ENCODE measurements around the gene LZIC. TPM values are rescaled to one million over a fixed set of nuclear protein-coding genes. Genes with fewer than 3 reads are reported as not detected.

LZIC gene
- total RNA-seq (2022; extraction: Qiagen RNA extraction), result 18.3 to 29.0 TPM (median 20.0 TPM) in 5 replicates

DNA sequence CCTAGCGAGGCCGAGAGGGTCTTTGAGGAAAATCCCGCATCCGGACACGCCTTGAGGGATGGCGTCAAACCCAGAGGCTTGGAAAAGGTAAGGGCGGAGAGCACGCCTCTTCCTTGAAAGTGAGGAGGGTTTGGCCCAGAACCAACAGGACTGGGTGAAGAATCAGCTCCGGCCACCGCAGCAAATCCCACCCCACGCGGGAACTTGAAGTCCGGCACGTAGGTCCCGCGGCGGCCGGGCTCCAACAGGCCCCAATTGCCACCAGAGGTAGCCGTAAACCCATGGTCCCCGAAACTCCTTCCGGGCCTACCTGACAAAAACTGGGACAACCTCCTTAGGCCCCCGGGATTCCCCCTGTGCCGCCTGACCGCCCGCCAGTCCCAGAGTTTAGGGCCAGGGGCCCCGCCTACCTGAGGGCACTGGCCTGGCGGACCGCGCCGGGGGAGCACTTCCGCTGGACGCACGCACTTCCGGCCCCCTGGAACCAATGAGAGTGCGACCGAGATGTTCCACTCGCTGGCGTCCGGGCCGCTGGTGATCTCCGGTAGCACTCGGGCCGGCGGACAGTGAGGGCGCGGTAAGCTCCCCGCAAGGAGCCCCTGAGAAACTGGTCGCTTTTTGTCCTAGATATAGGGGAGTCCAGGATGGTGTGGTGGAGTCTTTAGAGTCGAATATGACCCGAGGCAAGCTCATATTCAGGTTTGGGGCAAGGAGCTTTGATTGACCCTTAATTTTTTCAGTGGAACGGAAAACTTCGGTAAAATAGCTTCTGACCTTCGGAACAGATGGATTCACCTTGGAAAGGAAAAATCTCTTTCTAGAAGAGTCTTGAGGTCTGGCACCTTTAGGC is at the start of gene LZIC, which contains the start of gene NMNAT1:
Gene LZIC (minus strand): TSS at position 453 of the 850 bp plus-strand sequence. CDS start 6,772 bp downstream, outside the sequence.
Gene NMNAT1 (plus strand): TSS at position 537 of the 850 bp plus-strand sequence. CDS start 28,599 bp downstream, outside the sequence.

DNA sequence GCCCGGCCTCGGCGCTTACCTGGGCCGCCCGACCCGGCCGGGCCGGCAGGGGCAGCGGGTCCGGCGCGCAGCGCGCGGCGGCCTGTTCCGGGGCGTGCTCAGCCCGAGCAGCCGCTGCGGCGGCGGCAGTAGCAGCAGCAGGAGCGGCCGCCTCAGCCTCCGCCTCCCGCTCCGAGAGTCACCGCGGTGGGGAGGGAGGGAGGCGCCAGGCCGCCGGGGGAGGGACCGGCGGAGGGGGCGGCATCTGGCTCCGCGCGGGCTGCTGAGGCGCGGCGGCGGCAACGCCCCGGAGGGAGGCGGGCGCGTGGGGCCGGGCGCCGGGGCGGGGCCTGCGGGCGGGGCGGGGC is 33.1 kb downstream of the LZIC start, which contains the start of gene CTNNBIP1:
Gene CTNNBIP1 (minus strand): TSS at position 194 of the 347 bp plus-strand sequence. CDS start 38,205 bp downstream, outside the sequence.

Other genes starting within 250 kb of the LZIC start
- 60.1 to 70.0 TPM (median 64.2 TPM) in 5 replicates for gene CLSTN1, start 119.4 kb downstream of the LZIC start, total RNA-seq (2022; extraction: Qiagen RNA extraction)
- 7.1 to 10.1 TPM (median 9.0 TPM) in 5 replicates for gene CTNNBIP1, start 33.1 kb downstream of the LZIC start, total RNA-seq (2022; extraction: Qiagen RNA extraction)
- 2.3 to 3.0 TPM (median 2.9 TPM) in 5 replicates for gene NMNAT1, start 84 bp upstream of the LZIC start, total RNA-seq (2022; extraction: Qiagen RNA extraction)
- 5.2 to 6.5 TPM (median 6.0 TPM) in 5 replicates for gene RBP7, start 53.8 kb upstream of the LZIC start, total RNA-seq (2022; extraction: Qiagen RNA extraction)
- gene UBE4B, start 89.6 kb upstream of the LZIC start, total RNA-seq (2022; extraction: Qiagen RNA extraction), result 12.7 to 15.6 TPM (median 13.9 TPM) in 5 replicates

All from A549 treated with CORT108297 at 1 μM for 4 hours (cell line).